Activated CD8-positive, alpha-beta T cell treated with anti-CD3 and anti-CD28 coated beads for 36 hours (primary cell): Measurements from ENCODE around the gene HUNK. TPM values are rescaled to one million over a fixed set of nuclear protein-coding genes. Genes with fewer than 3 reads are reported as not detected.
A peak's percentile ranks its signal among the peaks of the same experiment; 100 is the strongest.

ENCODE experiments used
- ATAC-seq: fragments of 200-7000 bp; cut with Tn5 transposase; one replicate; pipeline ENCODE4 v1.10.0; 2021; ENCODE audit warnings: mild to moderate bottlenecking, moderate library complexity
- CTCF ChIA-PET: fragments of 350-600 bp; sonication (Branson Sonifier 250); formaldehyde crosslinking; loops from one replicate; lab custom pipeline; 2021; ENCODE audit warnings: antibody characterized with exemption; lab: Charles Lee
- POLR2A ChIA-PET: fragments of 350-600 bp; sonication (Branson Sonifier 250); formaldehyde crosslinking; loops from one replicate; lab custom pipeline; 2021; ENCODE audit warnings: antibody characterized with exemption; lab: Charles Lee
- DNase-seq: peaks from one replicate; pipeline ENCODE4 v3.0.0-alpha.2; 2020
- H3K27ac Mint-ChIP-seq: one replicate; pipeline ENCODE4 v1.8.0; 2021; ENCODE audit warnings: mild to moderate bottlenecking, mixed read lengths
- H3K27me3 Mint-ChIP-seq: one replicate; pipeline ENCODE4 v1.8.0; 2021; ENCODE audit warnings: mixed read lengths
- H3K36me3 Mint-ChIP-seq: one replicate; pipeline ENCODE4 v1.8.0; 2021; ENCODE audit warnings: low read depth, mixed read lengths
- H3K4me1 Mint-ChIP-seq: one replicate; pipeline ENCODE4 v1.8.0; 2021; ENCODE audit warnings: low read depth, mixed read lengths
- H3K4me3 Mint-ChIP-seq: one replicate; pipeline ENCODE4 v1.8.0; 2021; ENCODE audit warnings: mild to moderate bottlenecking, moderate library complexity, mixed read lengths
- H3K9me3 Mint-ChIP-seq: one replicate; pipeline ENCODE4 v1.8.0; 2021; ENCODE audit warnings: mixed read lengths
- intact Hi-C: fragments of 100-400 bp; cut with micrococcal nuclease; formaldehyde crosslinking; loops from one replicate; pipeline ENCODE4 v1.10.0; 2022
- total RNA-seq, 2 experiments: library from RNA; stranded (reverse); gene quantifications; one replicate each; pipeline ENCODE4 v1.2.3, GENCODE V29; 2021
- TF ChIP-seq, protein P1 (sequence below): fragments of 200-600 bp; IDR thresholded peaks from one replicate; pipeline ENCODE4 v1.8.0; 2022; ENCODE audit warnings: antibody characterized with exemption, mild to moderate bottlenecking

The HUNK gene
- total RNA-seq, 2 experiments from 2014 or later, result 0.20 to 0.27 TPM

DNA sequence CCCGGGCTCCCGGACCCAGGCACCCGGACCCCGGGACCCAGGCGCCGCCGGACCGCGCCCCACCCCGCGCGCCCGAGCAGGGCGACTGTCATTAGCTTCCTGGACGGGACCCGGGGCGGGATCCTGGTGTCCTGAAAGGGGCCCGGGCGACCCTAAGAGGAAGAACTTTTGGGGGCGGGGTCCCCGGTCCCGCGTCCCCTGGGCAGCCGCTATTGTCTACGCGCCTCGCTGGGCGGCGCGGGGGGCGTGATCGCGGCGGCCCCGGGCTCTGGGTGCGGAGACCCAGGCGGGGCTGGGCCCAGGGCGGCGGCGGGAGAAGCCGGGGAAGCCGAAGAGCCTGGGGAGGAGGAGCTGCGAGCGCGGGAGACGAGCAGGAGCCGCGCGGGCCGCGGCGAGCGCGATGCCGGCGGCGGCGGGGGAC lies 465 bp downstream of the HUNK start:
- ChIA-PET POLR2A (no interaction called here), CTCF (interaction anchor here (1.1 kb wide), 1 partner anchor 9 kb away, joined by 4 read pairs; no protein-coding TSS in a partner anchor)
- DNase-seq, result peak; percentile 4
- H3K27me3 Mint-ChIP-seq, result peaks cover 52% of the 10 kb centered on the region
- H3K4me1 Mint-ChIP-seq, result peaks cover 6% of the 10 kb centered on the region
- H3K27ac Mint-ChIP-seq, result no peak overlapping the region
- no peaks in the 10 kb centered on the region for H3K9me3 Mint-ChIP-seq
- H3K4me3 Mint-ChIP-seq, result no peak overlapping the region
- no peaks in the 10 kb centered on the region for H3K36me3 Mint-ChIP-seq
- intact Hi-C loops, result no loop called here
- ATAC-seq, result peak; percentile 34
- TF ChIP-seq, protein P1, sequence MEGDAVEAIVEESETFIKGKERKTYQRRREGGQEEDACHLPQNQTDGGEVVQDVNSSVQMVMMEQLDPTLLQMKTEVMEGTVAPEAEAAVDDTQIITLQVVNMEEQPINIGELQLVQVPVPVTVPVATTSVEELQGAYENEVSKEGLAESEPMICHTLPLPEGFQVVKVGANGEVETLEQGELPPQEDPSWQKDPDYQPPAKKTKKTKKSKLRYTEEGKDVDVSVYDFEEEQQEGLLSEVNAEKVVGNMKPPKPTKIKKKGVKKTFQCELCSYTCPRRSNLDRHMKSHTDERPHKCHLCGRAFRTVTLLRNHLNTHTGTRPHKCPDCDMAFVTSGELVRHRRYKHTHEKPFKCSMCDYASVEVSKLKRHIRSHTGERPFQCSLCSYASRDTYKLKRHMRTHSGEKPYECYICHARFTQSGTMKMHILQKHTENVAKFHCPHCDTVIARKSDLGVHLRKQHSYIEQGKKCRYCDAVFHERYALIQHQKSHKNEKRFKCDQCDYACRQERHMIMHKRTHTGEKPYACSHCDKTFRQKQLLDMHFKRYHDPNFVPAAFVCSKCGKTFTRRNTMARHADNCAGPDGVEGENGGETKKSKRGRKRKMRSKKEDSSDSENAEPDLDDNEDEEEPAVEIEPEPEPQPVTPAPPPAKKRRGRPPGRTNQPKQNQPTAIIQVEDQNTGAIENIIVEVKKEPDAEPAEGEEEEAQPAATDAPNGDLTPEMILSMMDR, result no peak

DNA sequence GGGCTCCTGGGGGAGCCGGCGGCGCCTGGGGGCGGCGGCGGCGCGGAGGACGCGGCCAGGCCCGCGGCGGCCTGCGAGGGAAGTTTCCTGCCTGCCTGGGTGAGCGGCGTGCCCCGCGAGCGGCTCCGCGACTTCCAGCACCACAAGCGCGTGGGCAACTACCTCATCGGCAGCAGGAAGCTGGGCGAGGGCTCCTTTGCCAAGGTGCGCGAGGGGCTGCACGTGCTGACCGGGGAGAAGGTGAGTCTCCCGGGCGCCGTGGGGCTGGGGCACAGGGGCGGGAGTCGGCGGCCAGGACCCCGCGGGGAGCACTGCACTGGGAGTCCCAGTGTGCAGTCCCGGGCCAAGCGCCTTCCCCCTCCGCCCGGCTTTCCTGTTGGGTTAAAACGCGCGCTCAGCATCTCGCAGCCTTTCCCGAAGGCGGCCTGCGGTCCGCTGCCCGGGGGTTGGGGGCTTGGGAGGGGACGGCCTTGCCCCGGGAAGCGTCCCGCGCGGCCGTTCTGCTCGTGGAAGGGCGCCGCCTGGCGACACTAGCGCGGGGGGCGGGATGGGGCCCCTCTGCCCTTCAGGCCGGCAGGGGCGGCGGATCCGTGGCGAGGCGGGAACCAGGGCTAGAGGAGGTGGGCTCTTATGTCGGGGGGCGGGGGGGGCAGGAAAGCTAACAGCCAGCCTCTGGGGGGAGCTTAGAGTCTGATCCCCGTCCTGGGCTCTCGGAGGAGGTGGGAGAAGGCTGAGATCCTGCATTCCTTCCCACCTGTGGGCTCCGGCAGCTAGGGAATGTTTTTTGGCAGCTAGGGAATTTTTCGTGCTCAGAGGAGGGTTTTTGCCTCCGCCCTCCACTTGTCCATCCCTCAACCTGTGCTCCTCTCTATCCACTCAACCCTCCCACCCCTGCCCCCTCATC lies 1.1 kb downstream of the HUNK start:
- H3K4me3 Mint-ChIP-seq, result peak overlapping the region; percentile 40
- H3K4me1 Mint-ChIP-seq, result peaks cover 6% of the 10 kb centered on the region
- TF ChIP-seq, protein P1, result peak; percentile 54
- H3K36me3 Mint-ChIP-seq, result no peaks in the 10 kb centered on the region
- POLR2A ChIA-PET, result no interaction called here
- DNase-seq (peak; percentile 59), ATAC-seq (peak; percentile 71)
- intact Hi-C loops, result no loop called here
- CTCF ChIA-PET, result interaction anchor here (0.7 to 2.1 kb wide), 6 partner anchors 8 to 246 kb away, joined by 3 to 7 read pairs (median 3); no protein-coding TSS in a partner anchor
- no peak overlapping the region for H3K27ac Mint-ChIP-seq
- H3K9me3 Mint-ChIP-seq, result no peaks in the 10 kb centered on the region
- peaks cover 50% of the 10 kb centered on the region for H3K27me3 Mint-ChIP-seq

DNA sequence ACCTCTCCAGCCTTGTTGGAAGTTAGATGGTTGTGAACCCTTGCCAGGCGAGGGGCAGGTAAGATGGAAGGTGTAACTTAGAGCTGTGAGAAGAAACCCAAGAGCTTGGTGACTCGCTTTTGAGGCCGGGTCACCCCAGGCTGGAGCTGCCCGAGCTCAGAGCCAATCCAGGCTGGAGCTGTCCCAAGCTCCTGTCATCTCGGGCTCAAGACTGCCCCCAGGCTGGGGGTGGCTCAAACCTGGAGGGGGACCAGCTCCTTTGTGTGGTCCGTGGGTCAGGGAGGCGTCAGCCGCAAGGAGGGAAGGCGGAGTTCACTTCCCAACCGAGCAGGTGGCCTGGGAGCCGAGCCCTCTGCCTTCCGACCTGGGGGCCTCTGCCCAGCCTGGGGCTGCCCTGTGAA lies 2.0 kb downstream of the HUNK start:
- intact Hi-C loops, result no loop called here
- Mint-ChIP-seq H3K4me3 (no peak overlapping the region), H3K27ac (no peak overlapping the region), H3K4me1 (peaks cover 6% of the 10 kb centered on the region), H3K9me3 (no peaks in the 10 kb centered on the region), H3K27me3 (peaks cover 47% of the 10 kb centered on the region), H3K36me3 (no peaks in the 10 kb centered on the region)
- DNase-seq (no peak), ATAC-seq (no peak)
- POLR2A ChIA-PET, result no interaction called here
- TF ChIP-seq, protein P1, result no peak
- CTCF ChIA-PET, result interaction anchor here (0.7 to 2.1 kb wide), 6 partner anchors 9 to 383 kb away, joined by 3 to 7 read pairs (median 3); no protein-coding TSS in a partner anchor

DNA sequence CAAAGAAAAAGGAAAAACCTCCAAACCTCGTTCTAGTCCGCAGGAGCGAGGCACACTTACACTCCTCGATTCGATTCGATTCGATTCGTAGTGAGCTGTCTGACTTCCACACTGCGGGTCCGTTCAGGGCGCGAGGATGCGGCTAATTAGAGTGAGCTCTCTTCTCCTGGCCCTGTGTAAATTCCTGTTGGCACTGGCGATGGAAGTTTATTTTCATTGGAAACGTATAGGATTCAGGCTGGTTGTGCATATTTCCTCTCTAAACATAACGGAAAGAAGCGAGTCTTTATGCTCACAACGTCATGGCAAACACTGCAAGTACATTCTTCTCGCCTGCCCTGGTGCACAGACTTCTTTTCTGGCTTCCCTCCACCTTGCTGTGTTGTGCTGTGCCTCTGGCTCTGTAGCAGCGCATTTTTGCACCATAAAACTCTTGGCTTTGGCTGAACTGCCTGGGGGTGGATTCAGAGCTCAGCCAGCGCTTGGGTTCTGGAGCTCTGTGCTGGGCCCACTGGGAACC lies 2.7 kb downstream of the HUNK start:
- Mint-ChIP-seq H3K27me3 (peaks cover 40% of the 10 kb centered on the region), H3K4me3 (no peak overlapping the region), H3K27ac (no peak overlapping the region), H3K36me3 (no peaks in the 10 kb centered on the region), H3K4me1 (peaks cover 6% of the 10 kb centered on the region), H3K9me3 (no peaks in the 10 kb centered on the region)
- ATAC-seq (no peak), DNase-seq (no peak)
- TF ChIP-seq, protein P1, result no peak
- CTCF ChIA-PET, result interaction anchor here (0.8 to 2.1 kb wide), 2 partner anchors 10 to 382 kb away, joined by 3 to 7 read pairs; no protein-coding TSS in a partner anchor
- intact Hi-C loops, result no loop called here
- POLR2A ChIA-PET, result no interaction called here
